OCI-LY1 (cell line): ENCODE data around the gene CTDSP1.
A peak's percentile ranks its signal among the peaks of the same experiment; 100 is the strongest.

ENCODE experiments used
- H2AFZ ChIP-seq: fragments of 200-600 bp; sonication (generic), shearing (Covaris generic); 2 replicates; pipeline ENCODE4 v1.6.0; 2014; ENCODE audit warnings: antibody characterized with exemption, mild to moderate bottlenecking, low read length
- H3F3A ChIP-seq: fragments of 200-600 bp; sonication (generic), shearing (Covaris generic); 2 replicates; pipeline ENCODE4 v1.6.0; 2014; ENCODE audit warnings: mild to moderate bottlenecking, antibody characterized with exemption, low read length, moderate library complexity; ENCODE audit not compliant: insufficient read depth
- H3K27ac ChIP-seq: fragments of 200-600 bp; sonication (generic); 2 replicates; pipeline ENCODE4 v1.5.1; 2014; ENCODE audit warnings: low read length, mixed run types, mild to moderate bottlenecking, low read depth; ENCODE audit not compliant: poor library complexity, severe bottlenecking
- H3K27me3 ChIP-seq: fragments of 200-600 bp; sonication (generic); 2 replicates; pipeline ENCODE4 v1.6.0; 2014; ENCODE audit warnings: antibody characterized with exemption, mild to moderate bottlenecking, low read length, moderate library complexity; ENCODE audit not compliant: insufficient read depth
- H3K36me3 ChIP-seq: fragments of 200-600 bp; sonication (generic); 2 replicates; pipeline ENCODE4 v1.6.1; 2014; ENCODE audit warnings: mild to moderate bottlenecking, antibody characterized with exemption, low read length, moderate library complexity, mixed read lengths; ENCODE audit not compliant: insufficient read depth
- H3K4me1 ChIP-seq: fragments of 200-600 bp; sonication (generic); 2 replicates; pipeline ENCODE4 v1.5.1; 2014; ENCODE audit warnings: mild to moderate bottlenecking, low read length, moderate library complexity; ENCODE audit not compliant: insufficient read depth, severe bottlenecking
- H3K4me2 ChIP-seq: fragments of 200-600 bp; sonication (generic), shearing (Covaris generic); 2 replicates; pipeline ENCODE4 v1.6.1; 2014; ENCODE audit warnings: low read length
- H3K4me3 ChIP-seq: fragments of 200-600 bp; sonication (generic); 2 replicates; pipeline ENCODE4 v1.5.1; 2014; ENCODE audit warnings: low read length, low read depth, mild to moderate bottlenecking, mixed read lengths; ENCODE audit not compliant: poor library complexity, severe bottlenecking
- H3K79me2 ChIP-seq: fragments of 200-600 bp; shearing (Covaris generic); 2 replicates; pipeline ENCODE4 v1.6.1; 2016; ENCODE audit warnings: mixed run types, low read length, mixed read lengths; ENCODE audit not compliant: insufficient read depth
- H3K9ac ChIP-seq: fragments of 200-600 bp; sonication (generic), shearing (Covaris generic); 2 replicates; pipeline ENCODE4 v1.6.1; 2014; ENCODE audit warnings: mild to moderate bottlenecking, low read length, mixed read lengths
- H3K9me2 ChIP-seq: fragments of 200-600 bp; sonication (generic), shearing (Covaris generic); 2 replicates; pipeline ENCODE4 v1.6.1; 2014; ENCODE audit warnings: low read depth, mild to moderate bottlenecking, low read length, mixed read lengths
- H3K9me3 ChIP-seq: fragments of 200-600 bp; shearing (Covaris generic); 2 replicates; pipeline ENCODE4 v1.6.1; 2014; ENCODE audit warnings: low read length, mixed read lengths
- H4K20me1 ChIP-seq: fragments of 200-600 bp; sonication (generic), shearing (Covaris generic); 2 replicates; pipeline ENCODE4 v1.6.0; 2016; ENCODE audit warnings: mild to moderate bottlenecking, low read length; ENCODE audit not compliant: insufficient read depth
- CTCF ChIP-seq: fragments of 200-600 bp; sonication (generic), shearing (Covaris generic); IDR thresholded peaks from 2 replicates; pipeline ENCODE4 v1.5.1; 2017; ENCODE audit warnings: mild to moderate bottlenecking, antibody characterized with exemption, low read length, moderate library complexity, mixed read lengths
- EZH2 ChIP-seq: fragments of 200-600 bp; sonication (generic), shearing (Covaris generic); IDR thresholded peaks from 2 replicates; pipeline ENCODE4 v1.8.0; 2017; ENCODE audit warnings: borderline replicate concordance, mixed run types, mild to moderate bottlenecking, antibody characterized with exemption, low read length, moderate library complexity, mixed read lengths

The CTDSP1 gene

GRCh38 chr2:218405746-218406208 lies 6.1 kb downstream of the CTDSP1 start:
- Histone ChIP-seq H3K4me3 (peak overlapping the region; percentile 48), H3K36me3 (peaks cover 30% of the 10 kb centered on the region), H3K79me2 (no peaks in the 10 kb centered on the region), H4K20me1 (no peaks in the 10 kb centered on the region), H3K9me3 (no peaks in the 10 kb centered on the region), H3K4me2 (peak overlapping the region; percentile 66), H3K9ac (peak overlapping the region; percentile 44), H3K9me2 (no peaks in the 10 kb centered on the region), H3K27me3 (no peaks in the 10 kb centered on the region), H3K27ac (peak overlapping the region; percentile 74), H3F3A (no peaks in the 10 kb centered on the region), H3K4me1 (peaks cover 48% of the 10 kb centered on the region), H2AFZ (no peak overlapping the region)
- TF ChIP-seq CTCF (no peak), EZH2 (no peak)

- H3K27me3 ChIP-seq: no peaks in the 10 kb centered on the region
- H3K4me1 ChIP-seq: peaks cover 43% of the 10 kb centered on the region
- peak overlapping the region; percentile 57 for H3K4me3 ChIP-seq
- no peaks in the 10 kb centered on the region for H4K20me1 ChIP-seq
- TF ChIP-seq CTCF (peak; percentile 85), EZH2 (no peak)
- peak overlapping the region; percentile 74 for H3K27ac ChIP-seq
- H3K36me3 ChIP-seq: peaks cover 30% of the 10 kb centered on the region
- no peaks in the 10 kb centered on the region for H3F3A ChIP-seq
- H3K9ac ChIP-seq: peak overlapping the region; percentile 61
- no peaks in the 10 kb centered on the region for H3K9me2 ChIP-seq
- no peaks in the 10 kb centered on the region for H3K79me2 ChIP-seq
- no peak overlapping the region for H2AFZ ChIP-seq
- no peaks in the 10 kb centered on the region for H3K9me3 ChIP-seq
- H3K4me2 ChIP-seq: peak overlapping the region; percentile 67
Observed at GRCh38 chr2:218406209-218406948, 6.7 kb downstream of the CTDSP1 start.

- Histone ChIP-seq H3K9me3 (no peaks in the 10 kb centered on the region), H3K4me3 (peak overlapping the region; percentile 57), H3F3A (no peaks in the 10 kb centered on the region), H4K20me1 (no peaks in the 10 kb centered on the region), H3K79me2 (no peaks in the 10 kb centered on the region), H3K9me2 (no peaks in the 10 kb centered on the region), H3K9ac (peak overlapping the region; percentile 61), H3K27me3 (no peaks in the 10 kb centered on the region), H3K27ac (peak overlapping the region; percentile 34), H3K36me3 (peaks cover 28% of the 10 kb centered on the region), H2AFZ (no peak overlapping the region), H3K4me1 (peaks cover 39% of the 10 kb centered on the region), H3K4me2 (peak overlapping the region; percentile 67)
- TF ChIP-seq EZH2 (no peak), CTCF (no peak)
Observed at GRCh38 chr2:218406949-218407618, 7.4 kb downstream of the CTDSP1 start.
